Mucosa of stomach (tissue), 1 donor: ENCODE data around the gene MYO7B.

Experiments
- H3K27me3 ChIP-seq: one replicate; pipeline ENCODE4 v1.7.0; 2013; ENCODE audit warnings: mild to moderate bottlenecking, low read length; ENCODE audit not compliant: control insufficient read depth, insufficient read depth
- H3K36me3 ChIP-seq: one replicate; pipeline ENCODE4 v1.7.0; 2013; ENCODE audit warnings: low read length; ENCODE audit not compliant: control insufficient read depth, insufficient read depth
- H3K4me1 ChIP-seq: one replicate; pipeline ENCODE4 v1.7.0; 2013; ENCODE audit warnings: mild to moderate bottlenecking, low read length; ENCODE audit not compliant: control insufficient read depth, insufficient read depth
- H3K4me3 ChIP-seq: one replicate; pipeline ENCODE4 v1.7.0; 2013; ENCODE audit warnings: low read length
- H3K9ac ChIP-seq: one replicate; pipeline ENCODE4 v1.7.0; 2013; ENCODE audit warnings: mild to moderate bottlenecking, low read length, moderate library complexity
- H3K9me3 ChIP-seq: one replicate; pipeline ENCODE4 v1.7.0; 2013; ENCODE audit warnings: mild to moderate bottlenecking, low read length, moderate library complexity; ENCODE audit not compliant: control insufficient read depth
- donor health status: Pancreatic carcinoma.

The MYO7B gene

GRCh38 chr2:127660291-127660578 is 124.8 kb downstream of the MYO7B start:
- Histone ChIP-seq H3K4me1 (peaks cover 4% of the 10 kb centered on the region), H3K36me3 (no peaks in the 10 kb centered on the region), H3K9ac (no peak overlapping the region), H3K27me3 (peaks cover 30% of the 10 kb centered on the region), H3K9me3 (no peaks in the 10 kb centered on the region), H3K4me3 (no peak overlapping the region)

GRCh38 chr2:127661072-127661649 is 125.7 kb downstream of the MYO7B start:
- Histone ChIP-seq H3K9ac (no peak overlapping the region), H3K36me3 (no peaks in the 10 kb centered on the region), H3K4me1 (peaks cover 4% of the 10 kb centered on the region), H3K4me3 (no peak overlapping the region), H3K27me3 (peaks cover 40% of the 10 kb centered on the region), H3K9me3 (no peaks in the 10 kb centered on the region)

GRCh38 chr2:127661949-127662510 is 126.5 kb downstream of the MYO7B start:
- Histone ChIP-seq H3K9me3 (no peaks in the 10 kb centered on the region), H3K27me3 (peaks cover 40% of the 10 kb centered on the region), H3K9ac (no peak overlapping the region), H3K36me3 (no peaks in the 10 kb centered on the region), H3K4me1 (peaks cover 4% of the 10 kb centered on the region), H3K4me3 (no peak overlapping the region)

- H3K4me1 ChIP-seq = peaks cover 4% of the 10 kb centered on the region
- H3K9ac ChIP-seq = no peak overlapping the region
- H3K36me3 ChIP-seq = no peaks in the 10 kb centered on the region
- H3K4me3 ChIP-seq = no peak overlapping the region
- peaks cover 40% of the 10 kb centered on the region for H3K27me3 ChIP-seq
- H3K9me3 ChIP-seq = no peaks in the 10 kb centered on the region
Measured at GRCh38 chr2:127662937-127663565, 127.6 kb downstream of the MYO7B start.

- H3K9me3 ChIP-seq = no peaks in the 10 kb centered on the region
- peaks cover 40% of the 10 kb centered on the region for H3K27me3 ChIP-seq
- H3K4me1 ChIP-seq = peaks cover 4% of the 10 kb centered on the region
- H3K9ac ChIP-seq = no peak overlapping the region
- H3K4me3 ChIP-seq = no peak overlapping the region
- no peaks in the 10 kb centered on the region for H3K36me3 ChIP-seq
Measured at GRCh38 chr2:127663566-127664064, 128.1 kb downstream of the MYO7B start.

- no peak overlapping the region for H3K9ac ChIP-seq
- H3K4me3 ChIP-seq = no peak overlapping the region
- peaks cover 4% of the 10 kb centered on the region for H3K4me1 ChIP-seq
- H3K27me3 ChIP-seq = peaks cover 40% of the 10 kb centered on the region
- no peaks in the 10 kb centered on the region for H3K9me3 ChIP-seq
- no peaks in the 10 kb centered on the region for H3K36me3 ChIP-seq
Measured at GRCh38 chr2:127664065-127664894, 128.8 kb downstream of the MYO7B start.

GRCh38 chr2:127664895-127665225 is 129.4 kb downstream of the MYO7B start:
- H3K9me3 ChIP-seq = no peaks in the 10 kb centered on the region
- peaks cover 40% of the 10 kb centered on the region for H3K27me3 ChIP-seq
- no peaks in the 10 kb centered on the region for H3K36me3 ChIP-seq
- peaks cover 4% of the 10 kb centered on the region for H3K4me1 ChIP-seq
- no peak overlapping the region for H3K9ac ChIP-seq
- H3K4me3 ChIP-seq = no peak overlapping the region

- Histone ChIP-seq H3K4me3 (no peak overlapping the region), H3K4me1 (peaks cover 4% of the 10 kb centered on the region)
Measured at GRCh38 chr2:127665267-127665893, 129.9 kb downstream of the MYO7B start.

GRCh38 chr2:127669056-127669455 is 133.6 kb downstream of the MYO7B start:
- Histone ChIP-seq H3K4me1 (peaks cover 4% of the 10 kb centered on the region), H3K9me3 (no peaks in the 10 kb centered on the region), H3K4me3 (no peak overlapping the region), H3K36me3 (no peaks in the 10 kb centered on the region), H3K27me3 (peaks cover 40% of the 10 kb centered on the region), H3K9ac (no peak overlapping the region)

More at GRCh38 chr2:127665267-127665893, 129.9 kb downstream of the MYO7B start:
- H3K27me3 ChIP-seq = peaks cover 40% of the 10 kb centered on the region
- H3K9ac ChIP-seq = no peak overlapping the region
- H3K36me3 ChIP-seq = no peaks in the 10 kb centered on the region
- no peaks in the 10 kb centered on the region for H3K9me3 ChIP-seq

- H3K9ac ChIP-seq = no peak overlapping the region
- H3K4me3 ChIP-seq = no peak overlapping the region
- peaks cover 36% of the 10 kb centered on the region for H3K27me3 ChIP-seq
- H3K36me3 ChIP-seq = no peaks in the 10 kb centered on the region
- peaks cover 5% of the 10 kb centered on the region for H3K4me1 ChIP-seq
- H3K9me3 ChIP-seq = no peaks in the 10 kb centered on the region
Measured at GRCh38 chr2:127670055-127670956, 134.8 kb downstream of the MYO7B start.

GRCh38 chr2:127670957-127671290 is 135.4 kb downstream of the MYO7B start:
- peaks cover 5% of the 10 kb centered on the region for H3K4me1 ChIP-seq
- no peaks in the 10 kb centered on the region for H3K9me3 ChIP-seq
- H3K4me3 ChIP-seq = no peak overlapping the region
- no peak overlapping the region for H3K9ac ChIP-seq
- H3K27me3 ChIP-seq = peaks cover 36% of the 10 kb centered on the region
- no peaks in the 10 kb centered on the region for H3K36me3 ChIP-seq
